Measurements from ENCODE around the gene WDFY3.

Gene WDFY3

DNA sequence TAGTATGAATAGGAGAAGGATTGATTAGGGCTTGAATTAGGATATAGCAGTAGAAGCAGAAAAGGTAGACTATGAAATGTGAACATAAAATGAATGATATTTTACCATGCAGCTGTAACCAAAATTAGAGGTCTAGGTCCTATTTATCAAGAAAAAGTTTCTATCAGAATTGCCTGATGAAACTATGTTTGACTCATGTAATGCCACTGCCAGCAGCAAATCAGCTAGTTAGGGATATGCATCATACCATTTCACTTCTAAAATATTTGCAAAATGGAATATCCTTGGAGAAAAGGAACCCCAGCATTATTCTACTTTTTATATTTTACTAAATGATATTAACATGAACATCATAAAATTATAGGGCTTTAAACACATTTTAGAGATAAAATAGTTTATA, 188.4 kb downstream of the WDFY3 start:
- Histone ChIP-seq H3K27me3 (no peaks in the 10 kb centered on the region), H3K9ac (no peak overlapping the region), H3K36me3 (peaks cover 43 to 98% (median 85%) of the 10 kb centered on the region in 11 experiments), H4K20me1 (peaks cover 0 to 72% (median 0%) of the 10 kb centered on the region in 11 experiments; a peak in 4 of 22 replicates), H3K4me3 (no peak overlapping the region), H3K4me1 (0 out of 20 replicates have a peak, but pooled peaks cover 0 to 4% (median 0%) of the 10 kb centered on the region in 10 experiments), H3K4me2 (no peak overlapping the region), H3K27ac (no peak overlapping the region), H3K9me3 (replicated peaks in 1 of 11) (no peaks in the 10 kb centered on the region)
- TF ChIP-seq Cebpa-rat (IDR thresholded peaks at IDR 0.05): no peak

DNA sequence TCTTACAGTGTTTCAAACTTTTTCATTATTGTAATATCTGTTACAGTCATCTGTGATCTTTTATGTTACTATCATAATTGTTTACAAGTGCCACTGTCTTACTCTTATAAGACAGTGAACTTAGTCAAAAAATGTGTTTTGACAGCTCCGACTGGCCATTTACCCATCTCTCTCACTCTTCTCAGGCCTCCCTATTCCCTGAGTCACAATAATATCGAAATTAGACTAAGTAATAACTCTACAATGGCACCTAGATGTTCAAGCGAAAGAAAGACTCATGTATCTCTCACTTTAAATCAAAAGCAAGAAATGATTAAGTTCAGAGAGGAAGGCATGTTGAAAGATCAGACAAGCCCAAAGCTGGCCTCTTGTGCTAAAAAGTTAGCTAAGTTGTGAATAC, 199.3 kb downstream of the WDFY3 start:
- Histone ChIP-seq H3K36me3 (peaks cover 9 to 99% (median 62%) of the 10 kb centered on the region in 11 experiments; a peak in 20 of 22 replicates), H3K9me3 (replicated peaks in 1 of 11) (peaks cover 0 to 3% (median 0%) of the 10 kb centered on the region in 11 experiments; a peak in 2 of 22 replicates), H3K27ac (no peak overlapping the region), H3K27me3 (no peaks in the 10 kb centered on the region), H3K4me3 (no peak overlapping the region), H3K9ac (no peak overlapping the region), H3K4me2 (no peak overlapping the region), H3K4me1 (no peaks in the 10 kb centered on the region), H4K20me1 (no peaks in the 10 kb centered on the region; a peak in 1 of 22 replicates)
- TF ChIP-seq Cebpa-rat (IDR thresholded peaks at IDR 0.05): no peak

DNA sequence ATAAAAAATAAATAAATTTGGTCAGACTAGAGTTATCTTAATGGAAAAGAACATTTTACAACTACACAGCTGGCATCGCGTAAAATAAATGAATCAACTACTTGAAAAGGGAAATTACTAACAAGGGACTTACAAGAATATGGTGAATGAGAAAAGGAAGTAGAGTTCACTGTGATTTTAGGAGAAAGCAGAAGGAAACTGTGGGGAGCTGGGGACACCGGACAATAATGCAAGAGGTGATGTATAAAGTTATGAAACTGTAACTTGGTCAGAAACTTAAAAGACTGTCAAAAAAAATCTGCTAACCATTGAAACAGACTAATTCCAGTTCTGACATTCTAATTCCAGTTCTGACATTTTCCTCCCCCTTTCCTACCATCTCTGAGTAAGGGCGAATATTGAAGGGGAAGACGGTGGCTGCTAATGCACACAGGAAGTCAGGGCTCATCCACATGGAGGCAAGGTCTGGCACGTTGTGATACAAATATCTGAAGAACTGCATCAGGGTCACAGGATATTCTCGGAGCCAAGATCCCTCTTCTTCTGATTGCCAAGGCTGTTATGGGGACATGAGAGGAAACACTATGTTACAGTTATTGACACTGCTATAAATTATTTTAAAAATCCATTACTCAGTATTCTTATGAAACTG, 213.0 kb downstream of the WDFY3 start:
- Histone ChIP-seq H3K4me1 (peaks cover 0 to 85% (median 20%) of the 10 kb centered on the region in 10 experiments; a peak in 16 of 20 replicates), H4K20me1 (peaks cover 0 to 15% (median 0%) of the 10 kb centered on the region in 11 experiments; a peak in 2 of 22 replicates), H3K9ac (peak overlapping the region in 6 of 11 experiments; percentile 49 to 64 (median 60); a peak in 12 of 22 replicates), H3K4me2 (peak overlapping the region in 8 of 11 experiments; percentile 54 to 94 (median 79); a peak in 16 of 22 replicates), H3K27me3 (no peaks in the 10 kb centered on the region), H3K4me3 (peak overlapping the region in 3 of 10 experiments; percentile 6 to 29 (median 25); a peak in 2 of 20 replicates), H3K9me3 (replicated peaks in 1 of 11) (no peaks in the 10 kb centered on the region), H3K36me3 (peaks cover 43 to 81% (median 61%) of the 10 kb centered on the region in 11 experiments), H3K27ac (peak overlapping the region in 10 of 11 experiments; percentile 1 to 84 (median 70); a peak in 18 of 22 replicates)
- TF ChIP-seq Cebpa-rat (IDR thresholded peaks at IDR 0.05): peak in 1 of 11 experiments; percentile 15; a peak in 2 of 22 replicates

DNA sequence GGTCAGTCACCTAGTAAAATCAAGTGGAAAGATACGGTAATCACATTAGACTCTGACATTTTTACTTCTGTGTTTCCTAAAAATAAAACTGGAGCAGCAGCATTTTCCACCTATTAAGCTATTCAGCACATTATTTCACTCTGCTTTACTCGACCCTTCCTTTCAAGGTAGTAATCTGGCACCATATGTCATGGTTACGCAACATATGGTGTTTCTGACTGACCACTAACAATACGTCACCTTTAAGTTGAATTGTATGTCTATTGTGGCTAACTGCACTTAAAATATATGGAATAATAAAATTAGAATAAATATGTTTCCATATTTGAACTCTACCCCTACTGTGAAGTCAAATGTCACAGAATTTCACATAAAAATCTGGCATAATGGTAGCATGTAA, 214.8 kb downstream of the WDFY3 start:
- Histone ChIP-seq H3K9ac (no peak overlapping the region), H3K27ac (peak overlapping the region in 5 of 11 experiments; percentile 6 to 84 (median 81); a peak in 5 of 22 replicates), H3K9me3 (replicated peaks in 1 of 11) (no peaks in the 10 kb centered on the region), H4K20me1 (peaks cover 0 to 15% (median 0%) of the 10 kb centered on the region in 11 experiments; a peak in 2 of 22 replicates), H3K4me2 (peak overlapping the region in 3 of 11 experiments; percentile 64 to 94 (median 79); a peak in 7 of 22 replicates), H3K27me3 (no peaks in the 10 kb centered on the region), H3K36me3 (peaks cover 57 to 90% (median 75%) of the 10 kb centered on the region in 11 experiments), H3K4me3 (no peak overlapping the region), H3K4me1 (peaks cover 0 to 74% (median 20%) of the 10 kb centered on the region in 10 experiments; a peak in 16 of 20 replicates)
- TF ChIP-seq Cebpa-rat (IDR thresholded peaks at IDR 0.05): peak in 2 of 11 experiments; percentile 41 to 73; a peak in 5 of 22 replicates

DNA sequence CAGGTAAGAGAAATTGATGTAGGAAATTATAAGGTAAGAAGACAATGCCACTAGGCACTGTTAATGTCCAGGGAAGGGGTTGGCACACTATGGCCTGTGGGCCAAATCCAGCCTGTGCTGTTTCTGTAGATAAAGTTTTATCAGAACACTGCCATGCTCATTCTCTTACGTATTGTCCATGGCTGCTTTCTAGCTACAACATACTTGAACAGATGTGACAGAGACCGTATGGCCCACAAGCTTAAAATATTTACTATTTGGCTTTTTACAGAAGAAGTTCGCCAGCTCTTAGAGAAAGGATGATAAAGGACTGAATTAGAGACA, 215.6 kb downstream of the WDFY3 start:
- Histone ChIP-seq H3K4me2 (peak overlapping the region in 3 of 11 experiments; percentile 64 to 94 (median 79); a peak in 5 of 22 replicates), H3K4me1 (peaks cover 0 to 66% (median 20%) of the 10 kb centered on the region in 10 experiments; a peak in 16 of 20 replicates), H3K4me3 (no peak overlapping the region), H4K20me1 (peaks cover 0 to 15% (median 0%) of the 10 kb centered on the region in 11 experiments; a peak in 2 of 22 replicates), H3K36me3 (peaks cover 55 to 90% (median 76%) of the 10 kb centered on the region in 11 experiments), H3K27ac (peak overlapping the region in 2 of 11 experiments; percentile 81 to 84; a peak in 4 of 22 replicates), H3K9ac (peak overlapping the region in 1 of 11 experiments; percentile 32; a peak in 2 of 22 replicates), H3K27me3 (no peaks in the 10 kb centered on the region), H3K9me3 (replicated peaks in 1 of 11) (no peaks in the 10 kb centered on the region)
- TF ChIP-seq Cebpa-rat (IDR thresholded peaks at IDR 0.05): no peak

DNA sequence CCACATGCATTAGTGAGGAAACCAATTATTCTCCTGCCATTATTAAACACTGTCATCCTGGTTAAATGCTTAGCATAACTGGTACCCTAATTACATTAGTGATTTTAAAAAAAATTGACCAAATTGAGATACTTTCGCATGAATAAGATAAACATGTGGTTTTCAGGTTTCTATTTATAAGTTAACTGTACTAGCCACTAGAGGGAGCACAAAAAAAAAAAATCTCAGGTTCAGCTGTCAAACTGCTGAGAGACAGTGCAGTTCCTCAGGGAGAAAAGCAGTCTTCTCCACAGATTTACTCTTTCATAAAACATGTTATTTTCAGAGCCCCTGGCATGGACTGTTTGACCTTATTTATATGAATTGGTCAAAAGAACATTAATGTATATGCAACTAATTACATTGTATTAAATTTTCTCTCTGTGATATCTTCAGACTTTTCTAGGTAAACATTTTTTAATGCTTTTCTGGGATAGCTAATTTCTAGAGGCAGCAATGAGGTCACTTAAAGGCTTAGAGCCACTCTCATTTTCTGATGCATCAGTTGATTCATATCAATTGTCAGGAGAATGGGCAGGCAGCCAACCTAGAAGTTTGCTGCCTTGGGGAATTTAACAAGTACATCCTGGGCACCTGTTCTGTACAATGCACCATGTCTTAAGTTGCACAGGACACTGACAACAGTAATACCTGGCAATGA, 216.1 kb downstream of the WDFY3 start:
- peak overlapping the region in 3 of 11 experiments; percentile 64 to 94 (median 79); a peak in 5 of 22 replicates for H3K4me2 ChIP-seq
- peaks cover 0 to 61% (median 20%) of the 10 kb centered on the region in 10 experiments; a peak in 16 of 20 replicates for H3K4me1 ChIP-seq
- H3K4me3 ChIP-seq: no peak overlapping the region
- peak overlapping the region in 2 of 11 experiments; percentile 81 to 84; a peak in 4 of 22 replicates for H3K27ac ChIP-seq
- peaks cover 0 to 15% (median 0%) of the 10 kb centered on the region in 11 experiments; a peak in 2 of 22 replicates for H4K20me1 ChIP-seq
- peak overlapping the region in 1 of 11 experiments; percentile 32; a peak in 2 of 22 replicates for H3K9ac ChIP-seq
- peaks cover 55 to 92% (median 78%) of the 10 kb centered on the region in 11 experiments for H3K36me3 ChIP-seq
- no peaks in the 10 kb centered on the region for H3K9me3 ChIP-seq (replicated peaks in 1 of 11)
- TF ChIP-seq Cebpa-rat (IDR thresholded peaks at IDR 0.05): no peak
- no peaks in the 10 kb centered on the region for H3K27me3 ChIP-seq

DNA sequence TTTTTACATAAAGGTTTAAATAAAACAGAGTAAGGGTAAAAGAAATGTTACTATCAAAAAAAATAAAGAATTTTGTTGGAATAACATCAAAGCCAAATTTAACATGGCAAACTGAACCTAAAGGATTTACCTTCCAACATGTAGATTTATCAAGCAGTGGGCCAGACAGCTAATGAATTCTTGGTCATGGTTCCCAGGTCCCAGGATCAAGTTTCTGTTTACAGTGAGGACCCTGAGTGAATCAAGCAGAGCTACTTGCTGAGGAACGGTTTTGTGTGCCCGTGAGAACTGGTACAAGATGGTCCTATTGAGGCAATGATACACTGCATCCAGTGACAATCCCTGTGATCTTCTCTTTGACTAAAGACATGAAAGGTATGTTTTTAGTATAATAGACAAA, 226.4 kb downstream of the WDFY3 start:
- H4K20me1 ChIP-seq: peaks cover 0 to 9% (median 0%) of the 10 kb centered on the region in 11 experiments; a peak in 4 of 22 replicates
- H3K27ac ChIP-seq: no peak overlapping the region
- H3K4me1 ChIP-seq: no peaks in the 10 kb centered on the region
- H3K27me3 ChIP-seq: no peaks in the 10 kb centered on the region
- H3K9me3 ChIP-seq (replicated peaks in 1 of 11): no peaks in the 10 kb centered on the region
- peaks cover 71 to 98% (median 89%) of the 10 kb centered on the region in 11 experiments for H3K36me3 ChIP-seq
- no peak overlapping the region for H3K4me2 ChIP-seq
- H3K9ac ChIP-seq: no peak overlapping the region
- no peak overlapping the region for H3K4me3 ChIP-seq
- TF ChIP-seq Cebpa-rat (IDR thresholded peaks at IDR 0.05): no peak

DNA sequence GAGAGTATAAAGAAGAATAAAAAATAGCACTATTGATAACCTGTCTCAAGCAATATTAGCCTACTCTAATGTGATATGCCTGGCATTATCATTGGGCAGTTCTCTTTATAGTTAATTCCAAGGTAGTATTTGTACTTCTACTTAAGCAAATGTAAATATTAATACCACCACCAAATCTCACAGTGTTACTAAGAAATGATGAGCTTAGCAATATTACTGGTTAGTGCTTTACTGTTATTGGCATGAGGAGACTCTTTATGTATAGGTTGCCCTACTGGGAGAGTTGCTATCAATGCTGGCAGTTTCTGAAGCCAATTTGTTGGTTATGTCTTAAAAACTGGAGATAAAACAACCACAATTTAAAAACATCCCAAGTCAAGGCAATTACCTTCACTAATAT, 227.9 kb downstream of the WDFY3 start:
- H3K9me3 ChIP-seq (replicated peaks in 1 of 11): no peaks in the 10 kb centered on the region
- no peaks in the 10 kb centered on the region for H3K27me3 ChIP-seq
- TF ChIP-seq Cebpa-rat (IDR thresholded peaks at IDR 0.05): no peak
- H3K27ac ChIP-seq: no peak overlapping the region
- H3K4me3 ChIP-seq: no peak overlapping the region
- peaks cover 0 to 12% (median 0%) of the 10 kb centered on the region in 11 experiments; a peak in 4 of 22 replicates for H4K20me1 ChIP-seq
- H3K36me3 ChIP-seq: peaks cover 74 to 100% (median 94%) of the 10 kb centered on the region in 11 experiments
- no peaks in the 10 kb centered on the region for H3K4me1 ChIP-seq
- H3K9ac ChIP-seq: no peak overlapping the region
- H3K4me2 ChIP-seq: no peak overlapping the region
